Uterus (tissue), 4 donors: ENCODE data around the gene MAX. TPM values are rescaled to one million over a fixed set of nuclear protein-coding genes. Genes with fewer than 3 reads are reported as not detected.

Experiments used
- DNase-seq, 2 donors: peaks; one replicate each; pipeline ENCODE4 v3.0.0-alpha.2; 2019 to 2020
- H3K27ac ChIP-seq, 2 donors: fragments of 200-600 bp; sonication (generic); 1 replicate in 1 of 2; 2 replicates in 1 of 2; pipeline ENCODE4 v1.5.1; 2016 to 2018
- H3K27me3 ChIP-seq, 2 donors: fragments of 200-600 bp; sonication (generic); one replicate each; pipeline ENCODE4 v1.5.1; 2018 to 2019; ENCODE audit warnings: control low read depth in 1 of 2
- H3K36me3 ChIP-seq, 2 donors: fragments of 200-600 bp; sonication (generic); one replicate each; pipeline ENCODE4 v1.5.1; 2019; ENCODE audit warnings: control low read depth in 1 of 2
- H3K4me1 ChIP-seq, 2 donors: fragments of 200-600 bp; sonication (generic); one replicate each; pipeline ENCODE4 v1.5.1; 2018 to 2019; ENCODE audit warnings: control low read depth in 1 of 2
- H3K4me3 ChIP-seq, 2 donors: fragments of 200-600 bp; sonication (generic); 1 replicate in 1 of 2; 2 replicates in 1 of 2; pipeline ENCODE4 v1.5.1; 2018 to 2019; ENCODE audit warnings: mild to moderate bottlenecking in 1 of 2
- H3K9me3 ChIP-seq, 2 donors: fragments of 200-600 bp; sonication (generic); one replicate each; pipeline ENCODE4 v1.5.1; 2019; ENCODE audit warnings: control low read depth in 1 of 2
- CTCF ChIP-seq, 4 experiments: fragments of 200-600 bp in 2 of 4; fragments of 450-650 bp in 2 of 4; sonication (generic) in 2 of 4; IDR thresholded peaks; one replicate each; pipeline ENCODE4 v1.5.1; 2016 to 2019; ENCODE audit warnings: antibody characterized with exemption in 4 of 4, mild to moderate bottlenecking in 2 of 4, moderate library complexity in 1 of 4
- POLR2A ChIP-seq, 2 donors: fragments of 450-650 bp; IDR thresholded peaks; one replicate each; pipeline ENCODE4 v1.6.1; 2016; ENCODE audit warnings: antibody characterized with exemption in 2 of 2, mild to moderate bottlenecking in 1 of 2, moderate library complexity in 1 of 2
- intact Hi-C: fragments of 100-400 bp; cut with DNase I; formaldehyde crosslinking; loops from one replicate; pipeline ENCODE4 v1.15.1; 2023; ENCODE audit warnings: low total_unique reads
- total RNA-seq, 4 donors: library from RNA; depleted of rRNA in 3 of 4; stranded (reverse); fragments of >200 nt in 3 of 4; gene quantifications; one replicate each; pipeline versions ENCODE4 v1.1.0 to v1.2.4, GENCODE V29; 2014 to 2023
- donor health status: DM: yes; HTN: yes; CAD: no.

Gene MAX
- total RNA-seq, 4 donors from 2014 or later, result 32.6 to 153 (median 68.4) TPM

GRCh38 chr14:65084554-65085505 is 17.5 kb downstream of the MAX start:
- no peaks in the 10 kb centered on the region for H3K27me3 ChIP-seq
- intact Hi-C loops, result no loop called here
- H3K36me3 ChIP-seq, result no peaks in the 10 kb centered on the region
- TF ChIP-seq POLR2A (IDR thresholded peaks at IDR 0.05), result no peak
- no peak for TF ChIP-seq CTCF (IDR thresholded peaks at IDR 0.05)
- no peak for DNase-seq
- H3K4me3 ChIP-seq, result no peak overlapping the region
- peaks cover under 1 to 13% of the 10 kb centered on the region in 2 donors for H3K4me1 ChIP-seq
- no peak overlapping the region for H3K27ac ChIP-seq
- H3K9me3 ChIP-seq, result no peaks in the 10 kb centered on the region

DNA sequence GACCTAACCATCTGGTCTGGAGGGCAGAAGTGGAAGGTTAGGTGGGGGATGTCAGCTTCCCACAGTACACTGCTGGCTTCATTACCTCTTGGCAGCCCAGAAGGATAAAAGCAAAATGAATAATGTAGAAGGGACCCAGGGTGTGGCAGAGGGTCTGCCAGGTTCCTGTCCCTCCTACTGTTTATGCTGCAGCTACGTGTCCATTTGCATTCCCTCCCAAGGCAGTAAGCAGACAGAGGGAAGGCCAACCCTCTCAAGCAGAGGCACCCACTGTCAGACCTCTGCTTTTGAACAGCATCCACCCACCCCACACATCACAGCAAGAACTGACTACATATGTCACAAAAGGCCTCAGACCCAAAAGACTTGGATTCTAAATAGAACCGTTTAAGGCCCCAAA is 19.4 kb downstream of the MAX start:
- peak overlapping the region in 1 of 2 donors; percentile 20 for H3K27ac ChIP-seq
- intact Hi-C loops, result no loop called here

GRCh38 chr14:65080960-65081747 is 21.2 kb downstream of the MAX start:
- Histone ChIP-seq H3K27ac (peak overlapping the region in 1 of 2 donors; percentile 55), H3K4me1 (peaks cover 3 to 13% of the 10 kb centered on the region in 2 donors), H3K4me3 (no peak overlapping the region), H3K27me3 (no peaks in the 10 kb centered on the region), H3K36me3 (no peaks in the 10 kb centered on the region), H3K9me3 (no peaks in the 10 kb centered on the region)
- DNase-seq, result no peak
- intact Hi-C loops, result no loop called here
- TF ChIP-seq CTCF (IDR thresholded peaks at IDR 0.05) (no peak), POLR2A (IDR thresholded peaks at IDR 0.05) (no peak)

More for the DNA sequence above, 19.4 kb downstream of the MAX start:
- no peak for TF ChIP-seq POLR2A (IDR thresholded peaks at IDR 0.05)
- TF ChIP-seq CTCF (IDR thresholded peaks at IDR 0.05), result no peak
- Histone ChIP-seq H3K27me3 (no peaks in the 10 kb centered on the region), H3K4me1 (peaks cover 3 to 13% of the 10 kb centered on the region in 2 donors), H3K36me3 (no peaks in the 10 kb centered on the region), H3K4me3 (no peak overlapping the region), H3K9me3 (no peaks in the 10 kb centered on the region)
- DNase-seq, result no peak

DNA sequence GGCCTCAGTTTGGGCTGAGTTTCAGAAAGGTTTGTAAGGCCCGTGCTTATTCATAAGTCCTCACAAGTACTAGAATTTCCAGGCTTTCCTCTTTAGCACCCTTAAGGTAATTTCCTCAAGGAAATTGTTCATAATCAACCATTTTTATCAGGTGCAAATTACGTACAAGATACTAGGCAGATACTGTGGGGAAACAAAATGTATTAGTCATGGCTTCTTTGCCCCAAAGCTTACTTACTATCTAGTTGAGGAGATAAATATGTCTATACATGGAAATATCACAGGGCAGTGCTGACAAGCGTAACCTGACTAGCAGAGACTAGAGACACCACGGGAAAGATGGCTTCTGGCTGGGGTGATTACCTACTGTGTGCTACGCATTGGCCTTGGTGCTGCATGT is 22.5 kb downstream of the MAX start:
- H3K27me3 ChIP-seq, result no peaks in the 10 kb centered on the region
- peak overlapping the region in 1 of 2 donors; percentile 55 for H3K27ac ChIP-seq
- intact Hi-C loops, result no loop called here
- DNase-seq, result no peak
- peaks cover 3 to 13% of the 10 kb centered on the region in 2 donors for H3K4me1 ChIP-seq
- H3K36me3 ChIP-seq, result no peaks in the 10 kb centered on the region
- TF ChIP-seq POLR2A (IDR thresholded peaks at IDR 0.05) (no peak), CTCF (IDR thresholded peaks at IDR 0.05) (no peak)
- no peaks in the 10 kb centered on the region for H3K9me3 ChIP-seq
- no peak overlapping the region for H3K4me3 ChIP-seq
